ENCODE data around the gene SPRR5.

The SPRR5 gene

DNA sequence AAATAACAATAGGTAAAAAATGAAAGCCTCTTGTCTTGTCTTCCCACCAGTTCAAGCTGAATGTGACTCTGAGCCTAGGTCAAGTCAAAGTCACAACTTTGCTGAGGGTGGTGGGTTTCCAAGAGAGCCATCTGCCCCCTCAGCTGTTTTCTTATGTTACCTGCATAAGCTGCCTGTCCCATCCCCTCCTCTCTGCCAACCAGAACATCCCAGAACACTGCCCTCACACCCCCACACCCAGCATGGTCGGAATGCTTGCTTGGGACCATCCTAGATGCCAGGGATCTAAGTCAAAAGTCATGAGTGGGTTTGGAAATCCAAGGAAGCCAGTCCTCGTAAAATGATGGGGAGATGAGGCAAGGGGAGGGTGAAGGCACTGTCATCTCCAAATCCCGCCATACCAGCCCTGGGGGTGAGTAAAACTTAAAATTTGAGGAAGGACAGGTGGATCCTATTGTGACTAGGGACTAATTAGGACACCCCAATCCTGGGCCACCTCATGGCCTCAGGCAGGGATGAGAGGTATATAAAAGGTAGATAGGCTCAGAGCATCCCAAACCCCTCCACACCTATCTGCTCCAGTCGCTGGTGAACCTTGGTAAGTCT lies at the start of gene SPRR5:
SPRR5 (plus strand) TSS at position 556 of the 606 bp plus-strand sequence. CDS start 1,349 bp downstream, outside the sequence.
- DNase-seq = no peak

- no peak for DNase-seq
These were observed 48.0 kb upstream of the SPRR5 start for GRCh38 chr1:152899027-152899426.

DNA sequence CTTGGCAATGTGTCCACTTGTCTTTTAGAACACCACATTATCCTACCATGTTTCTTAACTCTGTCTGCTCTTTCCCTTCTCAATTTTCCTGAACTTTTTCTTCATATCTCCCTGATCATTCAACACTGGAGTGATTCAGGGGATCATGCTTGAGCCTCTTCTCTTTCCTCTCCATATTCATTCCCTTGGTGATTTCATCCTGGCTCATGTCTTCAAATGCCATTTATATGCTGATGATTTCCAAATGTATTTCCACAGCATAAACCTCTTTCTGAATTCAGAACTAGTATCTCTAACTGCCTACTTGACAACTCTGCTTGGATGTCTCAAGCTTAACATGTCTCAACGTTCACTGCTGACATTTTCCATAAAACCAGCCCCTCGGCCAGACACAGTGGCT lies 47.1 kb upstream of the SPRR5 start:
- DNase-seq = no peak

GRCh38 chr1:152901631-152902030 lies 45.4 kb upstream of the SPRR5 start:
- DNase-seq = no peak

DNA sequence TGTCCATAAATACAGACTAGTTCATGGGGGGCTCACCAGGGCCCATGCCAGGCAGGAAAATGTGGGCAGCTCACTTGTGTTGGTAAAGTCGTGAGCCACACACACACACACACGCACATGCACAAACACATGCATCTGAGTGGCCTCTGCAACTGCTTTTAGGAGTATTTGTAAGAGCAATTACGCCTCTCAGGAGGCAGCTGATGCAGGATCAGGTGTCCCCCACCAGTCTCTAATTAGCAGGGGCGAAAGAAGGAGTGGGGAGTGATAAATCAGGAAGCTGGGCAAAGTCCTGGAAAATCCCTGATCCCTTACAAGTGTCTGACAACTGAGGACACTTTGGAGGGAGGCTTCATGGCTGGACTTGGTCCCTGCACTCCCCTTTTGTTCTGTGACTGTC lies 44.4 kb upstream of the SPRR5 start:
- DNase-seq = no peak

DNA sequence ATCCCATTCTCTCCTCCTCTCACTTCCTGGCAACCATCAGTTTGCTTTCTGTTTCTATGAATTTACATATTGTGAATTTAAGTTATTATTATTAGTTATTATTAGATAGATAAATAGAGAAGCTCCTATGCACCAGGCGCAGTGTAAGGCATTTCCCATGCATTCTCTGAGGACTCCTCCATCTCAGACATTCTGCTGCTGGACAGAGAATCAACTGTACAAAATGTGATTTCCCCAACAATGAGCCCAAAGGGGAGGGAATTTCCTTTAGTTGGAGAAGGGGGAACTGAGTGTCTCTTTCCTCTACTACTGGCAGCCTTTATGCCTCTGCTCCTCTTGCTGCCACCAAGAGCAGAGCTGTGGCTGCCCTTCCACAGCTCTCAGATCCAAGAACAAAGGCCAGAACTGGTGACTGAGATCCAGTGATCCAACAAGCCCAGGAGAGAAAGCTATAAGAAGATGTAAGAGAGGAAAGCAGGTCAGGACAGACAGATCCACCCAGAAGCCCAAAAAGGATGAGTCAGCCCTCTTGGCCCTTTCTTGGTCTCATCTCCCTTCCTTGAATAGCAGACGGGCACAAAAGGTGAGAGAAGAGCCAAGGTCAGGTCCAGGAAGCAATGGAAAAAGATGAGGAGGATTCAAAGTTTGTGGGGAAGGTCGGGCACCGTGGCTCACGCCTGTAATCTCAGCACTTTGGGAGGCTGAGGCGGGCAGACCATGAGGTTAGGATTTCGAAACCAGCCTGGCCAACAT lies 42.1 kb upstream of the SPRR5 start:
- no peak for DNase-seq

DNA sequence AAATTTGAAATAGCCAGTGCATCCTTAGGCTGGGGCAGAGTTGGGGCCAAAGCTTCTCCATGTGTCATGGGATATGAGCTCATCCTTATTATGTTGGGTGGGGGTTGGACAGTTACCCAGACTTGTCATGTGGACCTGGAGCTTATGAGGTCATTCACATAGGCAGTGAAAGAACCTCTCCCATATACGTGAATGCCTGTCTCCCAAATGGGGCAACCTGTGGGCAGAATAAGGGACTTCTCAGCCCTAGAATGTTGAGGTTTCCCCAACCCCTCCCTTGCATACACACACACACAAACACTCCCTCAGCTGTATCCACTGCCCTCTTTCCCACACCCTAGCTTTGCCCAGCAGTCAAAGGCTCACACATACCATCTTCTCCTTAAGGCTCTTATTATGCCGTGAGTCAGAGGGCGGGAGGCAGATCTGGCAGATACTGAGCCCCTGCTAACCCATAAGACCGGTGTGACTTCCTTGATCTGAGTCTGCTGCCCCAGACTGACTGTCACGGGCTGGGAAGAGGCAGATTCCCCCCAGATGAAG lies 40.9 kb upstream of the SPRR5 start:
- DNase-seq = no peak

- no peak for DNase-seq
These were observed 39.1 kb upstream of the SPRR5 start, which contains the start of gene IVL for GRCh38 chr1:152907686-152908601. Gene IVL (plus strand): TSS chr1:152908546. CDS start chr1:152909798, 1,252 bp downstream.

DNA sequence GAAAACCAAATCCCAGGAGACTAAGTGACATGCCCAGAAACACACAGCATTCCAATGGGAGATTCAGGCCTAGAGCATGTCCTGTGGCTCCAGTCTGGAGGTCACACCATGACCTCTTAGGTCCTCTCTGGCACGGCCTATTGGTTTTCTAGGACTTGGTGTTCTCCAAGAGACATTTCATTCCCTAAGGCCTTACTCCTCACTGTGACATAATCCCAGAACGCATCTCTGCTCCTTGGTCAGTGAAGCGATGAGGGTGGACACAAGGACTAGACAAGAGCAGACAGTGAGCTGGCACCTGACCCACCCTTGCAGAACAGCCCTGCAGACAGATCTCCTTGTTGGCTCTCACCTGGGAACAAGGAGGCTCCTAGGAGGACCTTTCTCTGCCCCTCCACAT lies 37.8 kb upstream of the SPRR5 start:
- DNase-seq = no peak

- DNase-seq = no peak
These were observed 34.5 kb upstream of the SPRR5 start for GRCh38 chr1:152912471-152912870.

DNA sequence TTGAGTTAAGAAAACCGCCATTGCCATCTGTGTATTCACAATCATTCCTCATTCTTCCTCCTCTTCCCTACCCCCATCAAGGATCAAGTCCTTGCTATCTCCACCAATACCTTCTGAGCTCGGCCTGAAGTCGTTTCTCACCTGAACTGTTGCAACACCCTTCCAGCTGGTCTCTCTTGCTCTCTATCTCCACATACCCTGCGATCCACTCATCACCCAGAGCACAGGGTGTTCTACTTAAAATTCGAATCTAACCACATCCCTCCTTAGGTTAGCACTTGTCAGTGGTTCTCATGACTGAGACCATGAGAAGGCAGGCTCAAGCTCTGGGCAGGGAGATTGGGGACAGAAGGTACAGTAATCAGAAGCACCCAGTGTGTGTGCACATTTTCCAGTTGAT lies 34.1 kb upstream of the SPRR5 start:
- no peak for DNase-seq

DNA sequence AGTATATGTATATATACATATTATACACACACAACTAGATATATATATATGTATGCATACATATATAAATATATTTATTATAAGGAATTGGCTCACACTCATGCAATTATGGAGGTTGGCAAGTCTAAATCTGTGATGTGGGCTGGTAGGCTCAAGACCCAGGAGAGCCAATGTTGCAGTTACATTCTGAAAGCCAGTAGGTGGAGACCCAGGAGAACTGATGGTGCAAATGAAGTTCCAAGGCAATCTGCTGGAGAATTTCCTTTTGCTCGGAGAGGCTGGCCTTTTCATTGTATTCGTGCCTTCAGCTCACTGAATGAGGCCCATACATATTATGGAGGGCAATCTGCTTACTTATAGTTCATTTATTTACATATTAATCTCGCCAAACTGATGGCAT lies 29.2 kb upstream of the SPRR5 start:
- DNase-seq = no peak

DNA sequence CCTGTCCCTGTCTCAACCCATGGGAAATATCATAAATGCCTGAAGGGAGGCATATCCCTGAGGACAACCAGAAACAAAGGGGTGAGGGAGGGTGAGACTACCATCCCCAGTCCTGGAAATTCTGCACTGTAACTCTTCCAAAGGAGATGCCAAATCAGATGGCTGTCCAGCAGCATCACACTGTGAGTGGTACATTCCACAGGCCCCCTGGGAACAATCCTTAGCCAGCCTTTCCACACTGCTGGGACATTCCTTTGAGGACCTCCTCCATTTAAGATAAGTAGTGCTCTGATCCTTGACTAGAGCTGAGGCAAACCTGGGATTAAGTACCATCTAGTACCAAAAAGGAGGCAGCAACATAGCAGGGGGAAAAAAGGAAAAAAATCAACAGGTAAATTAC lies 27.9 kb upstream of the SPRR5 start:
- DNase-seq = no peak

GRCh38 chr1:152924191-152924590 lies 22.8 kb upstream of the SPRR5 start:
- DNase-seq = no peak

- no peak for DNase-seq
These were observed 20.9 kb upstream of the SPRR5 start for GRCh38 chr1:152926091-152926490.

- no peak for DNase-seq
These were observed 18.3 kb upstream of the SPRR5 start for GRCh38 chr1:152928671-152929070.

DNA sequence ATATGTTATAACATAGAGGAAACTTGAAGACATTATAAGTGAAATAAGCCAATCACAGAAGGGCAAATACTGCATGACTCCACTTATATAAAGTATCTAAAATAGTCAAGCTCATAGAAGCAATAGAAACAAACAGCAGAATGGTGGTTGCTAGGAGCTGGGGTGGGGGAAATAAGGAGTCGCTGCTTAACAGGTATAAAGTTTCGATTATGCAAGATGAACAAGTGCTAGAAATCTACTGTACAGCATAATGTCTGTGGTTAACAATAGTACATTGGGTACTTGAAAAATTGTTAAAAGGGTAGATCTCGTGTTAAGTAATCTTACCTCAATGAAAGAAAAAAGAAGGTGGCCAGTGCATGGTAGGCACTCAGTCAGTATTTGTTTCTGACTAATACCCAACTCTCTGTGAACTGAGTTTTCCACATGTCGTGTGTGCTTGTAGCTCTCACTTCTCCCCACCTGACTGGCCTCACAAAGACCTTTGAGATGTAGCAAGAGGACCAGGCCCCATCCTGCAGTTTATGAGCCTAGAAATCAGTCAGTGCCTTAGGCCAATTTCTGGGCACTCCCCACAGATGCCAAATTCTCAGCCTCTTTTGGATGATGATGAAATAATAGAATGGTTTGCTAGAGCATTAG lies 14.7 kb upstream of the SPRR5 start:
- no peak for DNase-seq

DNA sequence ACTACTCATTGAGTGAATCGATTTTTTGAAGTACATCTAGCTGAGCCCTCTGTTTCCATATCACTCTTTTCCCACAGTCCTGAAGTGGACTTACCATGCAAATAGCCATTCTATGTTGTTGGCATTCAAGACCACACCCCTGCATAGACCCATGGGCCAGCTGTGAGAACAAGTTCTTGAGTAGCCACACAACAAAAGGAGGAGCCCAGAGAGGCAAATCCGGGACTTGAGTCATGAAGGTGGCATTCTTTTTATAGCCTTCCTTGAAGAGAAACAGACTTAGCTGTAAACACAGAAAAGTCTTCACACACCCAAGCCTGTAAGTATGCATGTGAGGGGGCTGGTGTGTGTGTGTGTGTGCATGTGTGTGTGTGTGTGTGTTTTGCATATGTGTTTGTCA lies 13.8 kb upstream of the SPRR5 start:
- DNase-seq = no peak

DNA sequence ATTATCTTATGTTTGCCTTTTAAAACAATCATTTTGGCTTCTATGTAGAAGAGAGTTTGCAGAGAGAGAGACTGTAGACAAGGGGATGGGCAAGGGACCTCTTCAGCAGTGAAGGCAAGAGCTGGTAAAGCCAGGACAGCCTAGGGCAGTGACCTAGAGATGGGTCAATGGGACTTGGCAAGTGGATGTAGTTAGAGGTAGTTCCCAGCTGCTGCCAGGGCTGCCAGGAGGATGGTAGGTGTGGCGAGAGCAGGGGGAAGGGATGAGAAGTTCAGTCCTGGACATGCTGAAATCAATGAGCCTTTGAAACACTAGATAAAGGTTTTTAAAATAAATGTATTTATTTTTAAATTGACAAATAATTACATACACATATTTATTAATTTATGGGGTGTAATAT lies 6.4 kb upstream of the SPRR5 start:
- no peak for DNase-seq

DNA sequence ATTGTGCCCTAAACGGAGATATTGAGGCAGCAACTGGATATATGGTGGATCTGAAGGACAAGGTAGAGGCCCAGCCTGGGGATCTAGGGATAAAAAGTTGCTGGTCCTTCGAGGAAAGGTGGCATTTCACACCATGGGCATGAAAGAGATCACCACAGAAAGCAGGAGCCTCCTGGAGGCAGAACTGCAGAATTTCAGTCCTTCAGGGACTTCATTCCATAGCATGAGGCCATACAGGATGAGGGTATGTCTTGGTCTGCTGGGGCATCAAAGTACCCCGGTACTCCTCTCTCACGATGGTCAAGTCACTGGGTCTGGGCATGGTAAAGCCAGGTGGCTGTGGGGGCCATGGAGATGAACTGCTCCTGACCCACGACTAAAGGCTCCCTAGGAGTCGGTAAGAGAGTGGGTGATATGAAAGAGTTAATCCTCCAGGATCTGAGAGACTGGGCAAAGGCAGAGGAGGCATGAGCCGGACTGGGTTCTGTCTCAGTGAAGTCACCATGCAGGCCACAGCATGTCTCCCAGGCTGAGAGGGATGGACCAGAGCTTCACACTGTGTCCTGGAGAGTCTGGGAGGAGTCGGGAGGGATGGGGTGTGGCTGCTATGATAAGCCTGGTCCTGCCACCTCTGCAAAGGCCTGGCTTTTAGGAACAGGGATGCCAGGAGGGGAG lies 5.8 kb upstream of the SPRR5 start:
- DNase-seq = no peak

- no peak for DNase-seq
These were observed 4.8 kb upstream of the SPRR5 start for GRCh38 chr1:152942161-152942560.

GRCh38 chr1:152946248-152946647 lies 758 bp upstream of the SPRR5 start:
- no peak for DNase-seq
